ENCODE data around the gene MYO1H.

Gene MYO1H

GRCh38 chr12:109494348-109494881, 146.7 kb downstream of the MYO1H start:
- no peak for DNase-seq (ENCODE audit: low read depth)

DNA sequence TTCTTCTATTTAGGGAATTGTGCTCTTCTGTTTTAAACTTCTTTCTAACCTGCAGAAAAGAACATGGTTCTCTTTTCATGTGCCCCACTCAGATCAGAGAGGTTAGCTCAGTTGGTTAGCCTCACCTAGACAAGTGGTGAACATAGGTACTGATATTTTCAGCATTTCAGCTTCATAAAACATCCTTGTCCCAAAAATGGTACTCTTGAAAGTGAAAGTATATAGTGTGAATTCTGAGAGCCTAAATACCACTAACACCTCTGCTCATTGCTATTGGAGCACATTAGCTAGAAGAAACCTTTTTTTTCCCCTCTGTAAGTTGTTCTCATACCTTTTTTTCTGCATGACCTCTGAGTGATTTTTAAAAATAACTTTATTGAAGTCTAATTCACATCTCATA, 147.3 kb downstream of the MYO1H start:
- DNase-seq (ENCODE audit: low read depth) = no peak

GRCh38 chr12:109496306-109496705, 148.6 kb downstream of the MYO1H start:
- no peak for DNase-seq (ENCODE audit: low read depth)

GRCh38 chr12:109497675-109498074, 150.0 kb downstream of the MYO1H start:
- no peak for DNase-seq (ENCODE audit: low read depth)

Data from stromal cell of bone marrow (primary cell).